NT2/D1 (cell line): ENCODE results near the gene CSNK1D.

ENCODE experiments used
- DNase-seq: peaks from one replicate; pipeline ENCODE4 v3.0.0-alpha.2; 2011; ENCODE audit warnings: low read depth, low spot score
- H3K27me3 ChIP-seq: 2 replicates; pipeline ENCODE4 v1.6.0; 2011; ENCODE audit warnings: mild to moderate bottlenecking; ENCODE audit not compliant: insufficient read length, insufficient read depth
- H3K36me3 ChIP-seq: 2 replicates; pipeline ENCODE4 v1.6.1; 2011; ENCODE audit warnings: mild to moderate bottlenecking, low read length, mixed read lengths; ENCODE audit not compliant: insufficient read depth, insufficient read length
- H3K4me1 ChIP-seq: 2 replicates; pipeline ENCODE4 v1.5.1; 2011; ENCODE audit not compliant: insufficient read depth, insufficient read length
- H3K4me3 ChIP-seq: 2 replicates; pipeline ENCODE4 v1.5.1; 2011; ENCODE audit warnings: low read depth; ENCODE audit not compliant: insufficient read length
- H3K9ac ChIP-seq: 2 replicates; pipeline ENCODE4 v1.6.0; 2011; ENCODE audit warnings: low read depth; ENCODE audit not compliant: insufficient read length
- H3K9me3 ChIP-seq: 2 replicates; pipeline ENCODE4 v1.5.1; 2011; ENCODE audit warnings: mild to moderate bottlenecking, low read length; ENCODE audit not compliant: insufficient read depth
- SUZ12 ChIP-seq: IDR thresholded peaks from 2 replicates; pipeline ENCODE4 v1.6.1; 2011; ENCODE audit not compliant: insufficient read length, insufficient read depth; ENCODE audit errors: extremely low read depth
- YY1 ChIP-seq: IDR thresholded peaks from 2 replicates; pipeline ENCODE4 v1.6.1; 2011; ENCODE audit not compliant: insufficient read length, insufficient read depth
- ZNF274 ChIP-seq: IDR thresholded peaks from 2 replicates; pipeline ENCODE4 v1.6.1; 2011; ENCODE audit warnings: mild to moderate bottlenecking, low read depth, low read length

CSNK1D gene

GRCh38 chr17:82318772-82319606 lies 45.5 kb upstream of the CSNK1D start:
- Histone ChIP-seq H3K4me3 (no peak overlapping the region), H3K4me1 (peaks cover 43% of the 10 kb centered on the region), H3K9ac (no peak overlapping the region), H3K9me3 (peaks cover 8% of the 10 kb centered on the region), H3K27me3 (peaks cover 11% of the 10 kb centered on the region), H3K36me3 (no peaks in the 10 kb centered on the region)
- no peak for TF ChIP-seq ZNF274
- no peak for TF ChIP-seq YY1
- no peak for TF ChIP-seq SUZ12
- no peak for DNase-seq

GRCh38 chr17:82318169-82318498 lies 44.6 kb upstream of the CSNK1D start:
- TF ChIP-seq ZNF274, result no peak
- TF ChIP-seq YY1, result no peak
- TF ChIP-seq SUZ12, result no peak
- Histone ChIP-seq H3K36me3 (no peaks in the 10 kb centered on the region), H3K4me3 (no peak overlapping the region)

GRCh38 chr17:82317394-82318168 lies 44.1 kb upstream of the CSNK1D start, which contains the start of gene CD7:
Gene CD7, minus strand, starts transcription at chr17:82317608. Its CDS starts 113 bp downstream, at chr17:82317495.
- Histone ChIP-seq H3K9me3 (peaks cover 8% of the 10 kb centered on the region), H3K9ac (peak within 1 kb of the TSS; percentile 61), H3K4me1 (peaks cover 45% of the 10 kb centered on the region), H3K36me3 (no peaks in the 10 kb centered on the region), H3K27me3 (peaks cover 10% of the 10 kb centered on the region), H3K4me3 (no peak within 1 kb of the TSS)
- no peak for TF ChIP-seq SUZ12
- no peak for TF ChIP-seq YY1
- no peak for TF ChIP-seq ZNF274
- no peak for DNase-seq

More at GRCh38 chr17:82318169-82318498, 44.6 kb upstream of the CSNK1D start:
- Histone ChIP-seq H3K27me3 (peaks cover 11% of the 10 kb centered on the region), H3K9ac (no peak overlapping the region), H3K4me1 (peaks cover 47% of the 10 kb centered on the region), H3K9me3 (peaks cover 8% of the 10 kb centered on the region)
- no peak for DNase-seq

- Histone ChIP-seq H3K9me3 (peaks cover 8% of the 10 kb centered on the region), H3K9ac (peak overlapping the region; percentile 61), H3K36me3 (no peaks in the 10 kb centered on the region), H3K4me1 (peaks cover 42% of the 10 kb centered on the region), H3K4me3 (no peak overlapping the region), H3K27me3 (peaks cover 4% of the 10 kb centered on the region)
- no peak for DNase-seq
- TF ChIP-seq ZNF274, result no peak
- TF ChIP-seq YY1, result no peak
- TF ChIP-seq SUZ12, result no peak
Observed at GRCh38 chr17:82316651-82317393, 43.3 kb upstream of the CSNK1D start.

- no peak overlapping the region for H3K9ac ChIP-seq
- H3K36me3 ChIP-seq, result no peaks in the 10 kb centered on the region
- peaks cover 8% of the 10 kb centered on the region for H3K9me3 ChIP-seq
- H3K4me1 ChIP-seq, result peaks cover 39% of the 10 kb centered on the region
- no peak overlapping the region for H3K4me3 ChIP-seq
- H3K27me3 ChIP-seq, result peaks cover 2% of the 10 kb centered on the region
- DNase-seq, result no peak
- TF ChIP-seq ZNF274 (no peak), YY1 (no peak), SUZ12 (no peak)
Observed at GRCh38 chr17:82315703-82316358, 42.3 kb upstream of the CSNK1D start.

- no peak for DNase-seq
- H3K36me3 ChIP-seq, result no peaks in the 10 kb centered on the region
- peaks cover 1% of the 10 kb centered on the region for H3K27me3 ChIP-seq
- H3K4me3 ChIP-seq, result no peak overlapping the region
- peaks cover 8% of the 10 kb centered on the region for H3K9me3 ChIP-seq
- TF ChIP-seq SUZ12, result no peak
- TF ChIP-seq YY1, result no peak
- no peak for TF ChIP-seq ZNF274
- H3K9ac ChIP-seq, result peak overlapping the region; percentile 37
- peaks cover 37% of the 10 kb centered on the region for H3K4me1 ChIP-seq
Observed at GRCh38 chr17:82314727-82315605, 41.5 kb upstream of the CSNK1D start.
